Stimulated activated naive CD8-positive, alpha-beta T cell treated with anti-CD3 and anti-CD28 coated beads, Interleukin-15, Interleukin-2, amounts not matched to agents 100 ng/mL and 50 ng/mL, for 24 hours (primary cell): ENCODE measurements around the gene SLC47A2.
"Not testable (repeated sequence)": the region's sequence is repeated elsewhere in the genome, so short reads cannot be mapped to it uniquely, and the experiment has no call there.

Experiments
- H3K27ac Mint-ChIP-seq: one replicate; pipeline ENCODE4 v1.8.0; 2021; ENCODE audit warnings: mild to moderate bottlenecking, mixed read lengths
- H3K27me3 Mint-ChIP-seq: one replicate; pipeline ENCODE4 v1.8.0; 2021; ENCODE audit warnings: mixed read lengths
- H3K36me3 Mint-ChIP-seq: one replicate; pipeline ENCODE4 v1.8.0; 2021; ENCODE audit warnings: low read depth, mixed read lengths
- H3K4me1 Mint-ChIP-seq: one replicate; pipeline ENCODE4 v1.8.0; 2021; ENCODE audit warnings: low read depth, mixed read lengths
- H3K4me3 Mint-ChIP-seq: one replicate; pipeline ENCODE4 v1.8.0; 2021; ENCODE audit warnings: mild to moderate bottlenecking, mixed read lengths
- H3K9me3 Mint-ChIP-seq: one replicate; pipeline ENCODE4 v1.8.0; 2021; ENCODE audit warnings: mixed read lengths

Gene SLC47A2, protein sequence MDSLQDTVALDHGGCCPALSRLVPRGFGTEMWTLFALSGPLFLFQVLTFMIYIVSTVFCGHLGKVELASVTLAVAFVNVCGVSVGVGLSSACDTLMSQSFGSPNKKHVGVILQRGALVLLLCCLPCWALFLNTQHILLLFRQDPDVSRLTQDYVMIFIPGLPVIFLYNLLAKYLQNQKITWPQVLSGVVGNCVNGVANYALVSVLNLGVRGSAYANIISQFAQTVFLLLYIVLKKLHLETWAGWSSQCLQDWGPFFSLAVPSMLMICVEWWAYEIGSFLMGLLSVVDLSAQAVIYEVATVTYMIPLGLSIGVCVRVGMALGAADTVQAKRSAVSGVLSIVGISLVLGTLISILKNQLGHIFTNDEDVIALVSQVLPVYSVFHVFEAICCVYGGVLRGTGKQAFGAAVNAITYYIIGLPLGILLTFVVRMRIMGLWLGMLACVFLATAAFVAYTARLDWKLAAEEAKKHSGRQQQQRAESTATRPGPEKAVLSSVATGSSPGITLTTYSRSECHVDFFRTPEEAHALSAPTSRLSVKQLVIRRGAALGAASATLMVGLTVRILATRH

DNA sequence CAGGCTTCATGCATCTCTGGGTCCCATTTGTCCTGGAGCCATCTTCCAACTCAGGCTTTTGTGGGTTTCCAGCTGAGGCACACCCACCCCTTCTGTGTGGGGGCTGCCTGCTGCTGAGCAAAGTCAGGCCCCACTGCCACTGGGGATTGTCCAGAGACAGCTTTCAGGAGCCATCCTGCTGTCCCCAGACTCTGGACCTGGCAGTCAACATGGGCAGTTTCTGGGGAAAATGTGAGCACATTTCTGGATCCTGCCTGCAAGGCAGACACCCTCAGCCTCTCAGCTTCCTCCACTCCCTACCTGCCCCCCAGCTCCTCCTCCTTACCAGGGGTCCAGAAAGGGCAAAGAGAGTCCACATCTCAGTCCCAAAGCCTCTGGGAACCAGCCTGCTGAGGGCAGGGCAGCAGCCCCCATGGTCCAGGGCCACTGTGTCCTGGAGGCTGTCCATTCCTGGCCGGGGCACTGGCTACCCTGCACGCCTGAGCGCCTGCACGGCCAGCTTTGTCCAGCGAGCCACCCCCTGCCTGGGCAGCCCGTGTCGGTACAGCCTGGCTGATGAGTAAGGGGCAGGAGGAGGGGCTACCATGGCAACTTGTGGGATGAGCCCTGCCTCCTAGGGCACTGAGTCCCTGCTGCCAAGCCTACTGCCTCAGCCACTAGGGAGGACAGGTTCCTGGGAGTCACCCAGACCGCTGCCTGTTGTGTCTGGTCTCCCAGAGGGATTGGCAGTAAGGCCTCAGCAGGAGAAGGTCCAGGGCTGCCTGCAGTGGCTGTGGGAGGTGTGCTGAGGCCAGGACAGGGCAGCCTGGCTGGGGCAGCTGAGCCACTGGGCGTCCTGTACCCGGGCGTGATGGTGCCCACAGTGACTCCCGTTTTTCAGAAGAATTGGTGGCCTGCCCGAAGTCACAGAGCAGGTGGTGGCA, at the start of gene SLC47A2:
Gene SLC47A2, minus strand, starts transcription at position 477 of the 923 bp plus-strand sequence. Its CDS starts 29 bp downstream, at position 448.
- H3K27ac Mint-ChIP-seq = no peak within 1 kb of the TSS
- no peaks in the 10 kb centered on the region for H3K4me1 Mint-ChIP-seq
- no peaks in the 10 kb centered on the region for H3K36me3 Mint-ChIP-seq
- no peak within 1 kb of the TSS for H3K4me3 Mint-ChIP-seq
- no peaks in the 10 kb centered on the region for H3K9me3 Mint-ChIP-seq
- no peaks in the 10 kb centered on the region for H3K27me3 Mint-ChIP-seq

DNA sequence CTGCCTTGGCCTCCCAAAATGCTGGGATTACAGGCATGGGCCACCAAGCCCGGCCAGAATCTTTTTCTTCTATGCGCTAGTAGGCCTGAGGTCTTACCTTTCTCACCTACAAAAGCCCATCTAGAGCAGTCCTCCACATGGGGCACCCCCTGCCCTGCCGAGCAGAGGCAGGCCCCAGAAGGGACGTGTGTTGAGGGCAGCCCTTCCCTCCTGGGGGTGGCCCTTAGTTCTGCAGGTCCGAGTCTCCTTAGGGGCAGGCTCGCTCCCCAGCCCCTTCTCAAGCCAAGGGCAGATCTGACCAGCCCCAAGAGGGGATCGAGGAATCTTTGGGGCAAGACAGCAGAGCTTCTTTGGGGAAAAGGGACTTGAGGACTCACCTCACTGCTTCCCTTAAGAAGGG, 49.6 kb upstream of the SLC47A2 start:
- no peaks in the 10 kb centered on the region for H3K9me3 Mint-ChIP-seq

DNA sequence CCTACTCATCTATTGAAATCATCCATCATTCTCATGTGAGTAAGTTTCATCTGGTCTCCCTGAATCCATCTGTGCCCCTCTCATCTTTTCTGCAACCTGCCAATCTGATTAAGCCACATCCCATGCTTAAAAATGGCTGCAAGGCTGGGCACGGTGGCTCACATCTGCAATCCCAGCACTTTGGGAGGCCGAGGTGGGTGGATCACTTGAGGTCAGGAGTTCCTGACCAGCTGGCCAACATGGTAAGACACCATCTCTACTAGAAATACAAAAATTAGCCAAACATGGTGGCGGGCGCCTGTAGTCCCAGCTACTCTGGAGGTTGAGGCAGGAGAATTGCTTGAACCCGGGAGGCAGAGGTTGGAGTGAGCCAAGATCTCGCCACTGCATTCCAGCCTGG, 47.6 kb upstream of the SLC47A2 start:
- not testable (repeated sequence) for H3K4me1 Mint-ChIP-seq, H3K27me3 Mint-ChIP-seq, H3K36me3 Mint-ChIP-seq, H3K27ac Mint-ChIP-seq, H3K9me3 Mint-ChIP-seq, H3K4me3 Mint-ChIP-seq

More for the DNA sequence above, 49.6 kb upstream of the SLC47A2 start:
- H3K27ac Mint-ChIP-seq = no peak overlapping the region
- H3K4me3 Mint-ChIP-seq = no peak overlapping the region
- no peaks in the 10 kb centered on the region for H3K36me3 Mint-ChIP-seq
- peaks cover 17% of the 10 kb centered on the region for H3K4me1 Mint-ChIP-seq
- H3K27me3 Mint-ChIP-seq = no peaks in the 10 kb centered on the region

DNA sequence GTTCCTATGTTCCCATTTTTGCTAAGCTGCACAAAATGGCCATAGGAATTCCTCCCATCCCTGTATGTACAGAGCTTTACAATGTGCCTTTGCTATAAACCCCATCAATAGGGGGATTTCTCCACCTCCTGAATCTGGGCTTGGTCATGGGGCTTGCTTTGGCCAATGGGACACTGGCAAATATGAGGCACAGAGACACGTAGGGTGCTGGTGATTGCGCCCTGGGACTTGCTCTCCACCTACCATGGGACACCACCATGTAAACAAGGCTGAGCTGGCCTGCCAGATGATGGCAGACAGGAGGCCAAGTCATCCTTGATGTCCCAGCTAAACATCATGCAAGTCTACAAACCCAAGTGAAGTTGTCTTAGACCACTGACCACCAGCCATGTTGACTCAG, 47.0 kb upstream of the SLC47A2 start:
- peaks cover 5% of the 10 kb centered on the region for H3K27me3 Mint-ChIP-seq
- no peak overlapping the region for H3K4me3 Mint-ChIP-seq
- H3K36me3 Mint-ChIP-seq = no peaks in the 10 kb centered on the region
- H3K27ac Mint-ChIP-seq = no peak overlapping the region
- H3K4me1 Mint-ChIP-seq = peaks cover 6% of the 10 kb centered on the region
- no peaks in the 10 kb centered on the region for H3K9me3 Mint-ChIP-seq

DNA sequence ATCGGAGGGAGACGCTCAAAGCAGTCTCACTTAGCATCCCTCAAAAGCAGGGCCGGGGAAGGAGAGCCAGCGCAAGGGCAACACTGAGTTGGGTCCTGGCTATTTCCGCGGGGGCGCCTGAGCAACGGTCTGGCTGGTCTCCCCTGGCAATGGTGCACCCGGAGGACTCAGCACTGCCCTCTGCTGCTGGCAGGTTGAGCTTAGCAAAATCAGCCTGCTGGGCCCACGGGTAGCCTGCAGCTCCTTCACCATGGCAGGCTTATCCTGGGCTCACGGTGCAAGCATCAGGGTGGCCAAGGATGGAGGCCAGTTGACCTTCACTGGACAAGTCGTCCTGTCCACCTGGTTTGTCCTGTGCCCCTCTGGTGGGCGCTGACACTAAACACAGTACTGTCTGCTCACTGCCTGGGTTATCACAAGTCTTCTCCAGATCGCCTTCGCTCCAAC, 46.2 kb upstream of the SLC47A2 start:
- Mint-ChIP-seq H3K27ac (no peak overlapping the region), H3K4me3 (no peak overlapping the region), H3K9me3 (no peaks in the 10 kb centered on the region), H3K36me3 (no peaks in the 10 kb centered on the region), H3K4me1 (no peaks in the 10 kb centered on the region), H3K27me3 (peaks cover 5% of the 10 kb centered on the region)

DNA sequence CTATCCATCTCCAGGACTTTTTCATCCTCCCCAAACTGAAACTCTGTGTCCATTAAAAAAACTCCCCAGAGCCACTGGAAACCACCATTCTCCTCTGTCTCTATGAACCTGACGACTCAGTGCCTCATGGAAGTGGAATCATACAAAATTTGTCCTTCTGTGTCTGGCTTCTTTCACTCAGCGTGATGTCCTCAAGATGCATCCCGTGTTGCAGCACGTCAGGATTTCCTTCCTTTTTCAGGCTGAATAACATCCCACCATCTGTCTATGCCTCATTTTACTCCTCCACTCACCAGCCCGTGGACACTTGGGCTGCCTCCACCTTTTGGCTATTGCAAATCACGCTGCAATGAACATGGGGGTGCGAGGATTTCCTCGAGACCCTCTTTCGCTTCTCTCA, 44.4 kb upstream of the SLC47A2 start:
- H3K4me1 Mint-ChIP-seq = peaks cover 7% of the 10 kb centered on the region
- H3K27ac Mint-ChIP-seq = no peak overlapping the region
- H3K27me3 Mint-ChIP-seq = peaks cover 10% of the 10 kb centered on the region
- no peaks in the 10 kb centered on the region for H3K9me3 Mint-ChIP-seq
- H3K4me3 Mint-ChIP-seq = no peak overlapping the region
- H3K36me3 Mint-ChIP-seq = no peaks in the 10 kb centered on the region

DNA sequence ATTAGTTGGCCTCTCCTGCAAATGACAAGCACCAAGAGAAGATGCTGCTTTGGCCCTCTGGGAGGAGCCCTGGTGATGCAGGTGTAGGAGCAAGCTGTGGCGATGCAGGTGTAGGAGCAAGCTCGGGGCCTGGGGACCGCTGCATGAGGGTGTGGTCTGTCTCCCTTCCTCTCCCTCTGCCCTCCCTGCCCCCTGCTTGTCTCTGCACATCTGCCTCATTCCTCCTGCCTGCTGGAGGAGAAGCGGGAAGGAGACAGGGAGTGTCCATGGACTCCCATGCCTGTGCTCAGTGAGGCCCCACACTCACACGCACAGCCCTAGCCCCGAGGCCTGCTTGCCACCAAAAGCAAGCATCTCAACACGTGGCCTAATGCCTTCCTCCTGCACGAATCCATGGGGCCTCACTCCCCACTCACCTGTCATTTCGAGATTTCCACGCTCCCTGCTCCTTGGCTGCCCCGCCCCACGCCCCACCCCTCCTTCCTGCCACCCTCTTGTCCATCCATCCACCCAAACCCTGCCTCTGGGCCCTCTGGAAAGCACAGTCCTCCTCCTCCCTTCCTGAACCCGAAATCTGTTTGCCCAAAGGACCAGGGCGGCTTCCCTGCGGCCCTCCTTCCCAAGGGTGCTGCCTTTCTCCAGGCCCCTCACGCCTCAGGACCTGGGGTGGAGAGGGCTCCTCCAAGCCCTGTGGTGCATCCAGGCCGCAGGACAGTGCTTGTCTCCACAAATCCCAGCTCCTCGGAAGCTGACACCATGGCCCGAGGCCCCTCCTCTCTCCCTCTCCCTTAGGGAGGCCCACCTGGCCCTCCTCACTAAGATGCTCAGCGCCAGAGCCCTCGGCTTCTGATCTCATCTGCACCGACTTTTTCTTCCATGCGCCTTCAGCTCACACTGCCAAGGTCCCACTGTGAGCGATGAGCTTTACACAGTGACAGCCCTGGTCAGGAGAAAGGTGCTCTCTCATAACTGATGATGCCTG, 43.5 kb upstream of the SLC47A2 start:
- H3K4me3 Mint-ChIP-seq = no peak overlapping the region
- H3K36me3 Mint-ChIP-seq = no peaks in the 10 kb centered on the region
- H3K27ac Mint-ChIP-seq = no peak overlapping the region
- H3K27me3 Mint-ChIP-seq = peaks cover 10% of the 10 kb centered on the region
- H3K4me1 Mint-ChIP-seq = peaks cover 16% of the 10 kb centered on the region
- no peaks in the 10 kb centered on the region for H3K9me3 Mint-ChIP-seq

DNA sequence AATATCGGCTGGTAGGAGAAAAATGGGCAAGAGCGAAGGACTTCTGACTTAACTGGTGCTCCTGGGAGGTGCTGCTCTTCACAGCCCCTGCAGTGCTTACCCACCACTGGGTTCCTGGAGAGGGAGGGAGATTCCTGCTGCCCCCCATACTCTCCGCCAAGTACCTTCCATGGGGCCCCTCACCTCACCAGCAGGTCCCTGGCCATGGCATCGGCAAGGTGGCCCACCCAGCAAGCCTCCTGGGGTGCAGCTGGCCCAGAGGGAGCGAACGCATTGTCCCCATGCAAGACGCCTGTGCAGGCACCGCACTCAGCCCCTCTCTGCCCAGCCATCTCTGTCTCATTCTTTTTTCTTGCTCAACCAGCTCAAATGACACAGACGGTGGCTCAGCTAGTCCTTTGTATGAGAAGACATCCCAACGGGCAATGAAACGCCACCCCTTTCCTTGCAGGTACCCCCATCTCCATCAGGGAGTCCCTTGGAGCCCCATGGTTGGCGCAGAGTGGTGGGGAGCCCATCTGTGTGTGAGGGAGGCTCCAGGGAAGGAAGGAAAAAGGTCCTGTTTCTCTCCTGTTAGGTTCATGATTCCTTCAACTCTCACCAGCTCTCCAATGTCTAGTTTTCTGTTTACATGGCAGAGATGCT, 41.3 kb upstream of the SLC47A2 start:
- peaks cover 10% of the 10 kb centered on the region for H3K27me3 Mint-ChIP-seq
- H3K9me3 Mint-ChIP-seq = no peaks in the 10 kb centered on the region
- H3K36me3 Mint-ChIP-seq = no peaks in the 10 kb centered on the region

DNA sequence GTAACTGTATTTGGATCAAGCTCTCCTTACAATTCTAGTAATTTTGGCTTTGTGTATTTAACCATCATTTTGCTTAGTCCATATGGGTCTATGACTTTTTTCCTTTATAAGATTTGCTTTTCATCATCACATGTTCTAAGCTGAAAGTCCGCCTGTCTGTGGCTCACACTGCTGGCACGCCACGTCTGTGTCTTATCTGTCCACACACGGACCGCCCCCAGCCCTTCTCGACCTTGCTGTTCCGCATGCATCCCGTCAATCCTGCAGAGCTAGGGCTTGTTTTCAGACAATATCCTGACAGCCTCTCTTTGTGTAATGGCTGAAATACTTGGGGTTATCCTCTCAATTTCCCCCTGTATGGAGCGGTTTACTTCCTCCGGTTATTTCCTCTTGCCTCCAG, 40.2 kb upstream of the SLC47A2 start:
- Mint-ChIP-seq H3K36me3 (no peaks in the 10 kb centered on the region), H3K27ac (no peak overlapping the region), H3K9me3 (no peaks in the 10 kb centered on the region)

More for the DNA sequence above, 41.3 kb upstream of the SLC47A2 start:
- Mint-ChIP-seq H3K27ac (no peak overlapping the region), H3K4me1 (peaks cover 20% of the 10 kb centered on the region), H3K4me3 (no peak overlapping the region)

DNA sequence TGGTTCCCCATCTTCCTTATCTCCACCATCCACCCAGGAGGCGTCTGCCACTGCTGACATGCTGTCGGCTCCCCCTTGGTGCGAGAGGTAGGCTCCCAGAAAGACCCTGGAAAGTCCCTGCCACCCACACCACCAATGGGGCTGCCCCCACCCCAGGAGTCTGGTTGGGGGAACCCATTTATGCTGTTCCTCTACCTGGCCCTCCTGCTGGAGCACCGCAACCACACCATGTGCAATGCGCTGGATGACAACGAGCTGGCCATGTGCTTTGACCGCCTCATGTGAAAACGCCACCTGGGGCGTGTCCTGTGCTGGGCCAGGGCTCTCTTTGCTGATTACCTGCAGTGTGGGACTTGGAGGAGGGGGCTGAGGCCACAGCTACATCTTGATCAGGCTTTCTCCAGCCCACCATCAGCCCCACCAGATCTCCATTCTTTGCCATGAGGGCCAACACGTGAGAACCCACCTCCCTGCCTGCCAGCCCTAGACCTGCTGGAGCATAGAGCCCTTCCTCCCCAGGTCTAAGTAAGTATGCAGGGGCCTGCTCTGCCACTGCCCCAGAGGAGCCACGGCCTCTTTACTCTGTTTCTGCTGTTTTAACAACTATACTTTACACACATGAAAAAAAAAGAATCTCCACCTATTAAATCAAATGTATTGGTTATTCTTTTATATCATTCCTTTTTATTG, 39.6 kb upstream of the SLC47A2 start:
- Mint-ChIP-seq H3K4me3 (peak overlapping the region; percentile 35), H3K4me1 (peaks cover 20% of the 10 kb centered on the region), H3K36me3 (no peaks in the 10 kb centered on the region), H3K27ac (no peak overlapping the region), H3K27me3 (peaks cover 14% of the 10 kb centered on the region), H3K9me3 (no peaks in the 10 kb centered on the region)

More for the DNA sequence above, 40.2 kb upstream of the SLC47A2 start:
- H3K4me3 Mint-ChIP-seq = no peak overlapping the region
- peaks cover 10% of the 10 kb centered on the region for H3K27me3 Mint-ChIP-seq
- H3K4me1 Mint-ChIP-seq = peaks cover 20% of the 10 kb centered on the region

DNA sequence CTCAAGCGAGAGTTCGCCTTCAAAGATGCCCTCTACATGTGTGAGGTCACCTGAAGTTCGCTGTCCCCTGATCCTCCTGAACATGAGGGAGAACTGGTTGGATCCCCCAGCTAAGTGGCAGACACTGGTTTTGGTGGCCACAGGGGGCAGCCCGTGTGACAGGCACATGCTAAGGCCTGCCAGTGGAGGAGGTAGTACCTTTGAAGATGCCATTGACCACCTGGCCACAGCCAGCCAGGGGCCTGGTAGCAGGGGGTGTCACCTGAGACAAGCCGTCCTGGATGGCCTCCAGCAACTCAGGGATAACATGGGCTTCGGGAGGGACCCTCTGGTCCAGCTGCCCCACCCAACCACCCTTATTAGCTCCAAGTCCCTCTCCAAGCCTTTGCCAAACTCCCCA, 39.0 kb upstream of the SLC47A2 start:
- Mint-ChIP-seq H3K27me3 (peaks cover 17% of the 10 kb centered on the region), H3K4me3 (peak overlapping the region; percentile 35), H3K9me3 (no peaks in the 10 kb centered on the region), H3K36me3 (no peaks in the 10 kb centered on the region), H3K27ac (no peak overlapping the region), H3K4me1 (peaks cover 20% of the 10 kb centered on the region)

DNA sequence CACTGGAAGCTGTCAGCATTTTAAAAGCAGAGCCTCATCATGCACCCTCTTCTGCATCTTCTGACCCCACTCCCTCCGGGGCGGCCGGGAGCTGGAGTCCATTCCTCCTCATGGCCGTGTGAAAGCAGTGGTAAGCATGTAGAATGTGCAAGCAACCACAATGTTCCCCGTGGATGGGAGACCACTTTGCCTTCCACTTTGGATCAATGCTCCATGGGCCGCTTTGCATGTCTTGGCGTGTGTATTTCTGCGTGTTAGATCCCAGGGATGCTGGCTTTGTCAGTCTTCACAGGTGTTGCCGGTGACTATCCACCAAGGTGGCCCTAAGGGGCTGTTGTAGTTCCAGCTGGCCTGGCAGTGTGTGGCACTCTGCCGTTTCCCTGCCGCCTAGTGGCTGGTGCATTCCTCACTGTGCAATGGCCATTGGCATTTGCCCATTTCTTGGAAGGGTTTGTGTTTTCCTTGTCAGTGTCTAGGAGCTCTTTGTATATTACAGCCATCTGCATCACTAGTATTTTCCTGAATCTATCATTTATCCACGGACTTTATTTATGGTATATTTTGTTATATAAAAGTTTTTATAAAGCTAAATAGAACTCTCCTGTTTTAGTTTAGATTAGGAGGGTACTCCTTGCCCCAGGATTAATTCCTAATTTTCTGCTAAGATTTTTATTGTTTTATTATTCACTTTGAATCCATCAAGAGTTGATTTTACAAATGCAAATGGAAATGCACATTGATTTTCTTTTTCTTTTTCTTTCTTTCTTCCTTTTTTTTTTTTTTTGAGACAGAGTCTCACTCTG, 37.5 kb upstream of the SLC47A2 start:
- H3K4me3 Mint-ChIP-seq = no peak overlapping the region
- peaks cover 20% of the 10 kb centered on the region for H3K4me1 Mint-ChIP-seq
- no peaks in the 10 kb centered on the region for H3K9me3 Mint-ChIP-seq
- H3K27ac Mint-ChIP-seq = no peak overlapping the region
- H3K27me3 Mint-ChIP-seq = peaks cover 17% of the 10 kb centered on the region
- no peaks in the 10 kb centered on the region for H3K36me3 Mint-ChIP-seq
